Erythroblast (primary cell): Measurements from ENCODE around the gene RAP1GAP2.

Source experiments
- GATA1 ChIP-seq: IDR thresholded peaks from 2 replicates; pipeline ENCODE4 v1.6.1; 2011; ENCODE audit warnings: low read depth, mild to moderate bottlenecking, control low read depth, low read length, moderate library complexity
- POLR2A ChIP-seq: IDR thresholded peaks from 2 replicates; pipeline ENCODE4 v1.6.1; 2011; ENCODE audit warnings: mild to moderate bottlenecking, low read length

DNA sequence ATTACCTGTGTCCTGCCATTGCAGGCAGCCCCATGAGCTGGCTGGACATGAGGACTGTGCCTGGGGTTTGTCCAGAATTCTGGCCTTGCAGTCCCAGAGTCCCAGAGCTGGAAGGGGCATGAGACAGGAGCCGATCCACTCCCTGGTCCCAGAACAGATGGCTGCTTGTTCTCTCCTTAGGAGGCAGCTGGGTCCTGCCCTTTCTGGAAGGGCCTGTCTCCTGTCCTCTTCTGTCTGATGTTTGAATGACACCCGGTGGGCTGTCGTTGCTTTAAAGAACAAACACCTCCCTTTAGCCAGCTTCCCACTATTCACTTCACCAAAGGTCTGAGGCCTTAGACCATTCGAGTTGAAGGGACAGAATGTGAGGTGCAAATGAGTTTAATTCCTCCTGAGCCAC is 63.8 kb downstream of the RAP1GAP2 start:
- TF ChIP-seq POLR2A (no peak), GATA1 (no peak)
